ENCODE results near the gene NUTF2.
"Not testable (repeated sequence)": the region's sequence is repeated elsewhere in the genome, so short reads cannot be mapped to it uniquely, and the experiment has no call there.

The NUTF2 gene

DNA sequence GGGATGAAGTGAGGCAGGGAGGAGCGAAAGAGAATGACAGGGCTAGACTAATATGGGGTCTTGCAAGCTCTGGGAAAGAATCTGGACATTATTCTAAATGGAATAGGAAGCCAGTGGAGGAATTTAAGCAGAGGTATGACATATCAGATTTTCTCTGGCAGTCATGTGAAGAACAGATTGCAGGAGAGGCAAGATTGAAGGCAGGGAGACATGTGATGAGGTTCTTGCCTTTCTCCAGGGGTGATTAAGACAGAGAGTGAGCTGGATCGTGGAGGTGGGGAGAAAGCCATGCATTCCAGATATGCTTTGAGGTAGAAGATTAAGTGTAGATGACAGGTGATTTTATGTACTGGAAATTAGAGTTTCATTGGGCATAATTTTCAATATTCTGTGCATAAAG is 8.9 kb upstream of the NUTF2 start:
- no peak for DNase-seq

GRCh38 chr16:67841198-67841815 is 5.4 kb upstream of the NUTF2 start:
- no peak for DNase-seq

DNA sequence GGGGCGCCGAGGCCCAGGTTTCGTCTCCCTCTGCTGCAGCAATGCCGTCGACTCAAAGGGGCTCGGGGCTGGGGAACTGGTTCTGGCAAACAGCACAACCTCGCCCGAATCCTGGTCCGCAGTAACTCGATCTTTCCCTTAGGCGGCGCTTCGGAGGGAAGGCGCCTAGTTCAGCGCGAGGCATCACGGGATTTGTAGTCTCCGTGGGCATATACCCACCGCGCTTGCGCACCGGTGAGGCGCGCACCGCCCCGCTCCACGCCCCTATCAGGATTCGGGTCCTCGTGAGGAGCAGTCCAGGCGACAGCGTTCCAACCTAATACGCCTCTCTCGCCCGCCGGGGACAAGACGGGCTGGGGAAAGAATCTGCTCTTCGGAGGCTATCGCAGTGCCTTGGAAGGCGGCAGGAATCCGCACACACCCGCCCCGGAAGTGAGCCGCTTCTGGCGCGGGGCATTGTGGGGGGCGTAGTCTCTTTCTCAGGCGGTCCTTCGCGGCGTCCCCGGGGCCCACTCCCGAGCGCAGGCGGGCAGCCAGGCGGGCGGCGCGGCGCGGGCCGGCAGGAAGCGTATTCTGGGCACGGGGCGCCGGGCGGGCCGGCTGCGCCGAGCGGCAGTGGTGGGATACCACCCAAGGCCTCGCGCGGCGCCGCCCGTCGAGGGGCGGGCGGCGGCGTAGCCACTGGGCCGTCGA is 4.8 kb upstream of the NUTF2 start, which contains the start of gene THAP11:
Gene THAP11 (plus strand): TSS at position 505 of the 693 bp plus-strand sequence. CDS start 235 bp downstream, outside the sequence.
- peak; percentile 93 for DNase-seq

GRCh38 chr16:67842509-67843342 is 4.0 kb upstream of the NUTF2 start:
- DNase-seq: peak; percentile 55

DNA sequence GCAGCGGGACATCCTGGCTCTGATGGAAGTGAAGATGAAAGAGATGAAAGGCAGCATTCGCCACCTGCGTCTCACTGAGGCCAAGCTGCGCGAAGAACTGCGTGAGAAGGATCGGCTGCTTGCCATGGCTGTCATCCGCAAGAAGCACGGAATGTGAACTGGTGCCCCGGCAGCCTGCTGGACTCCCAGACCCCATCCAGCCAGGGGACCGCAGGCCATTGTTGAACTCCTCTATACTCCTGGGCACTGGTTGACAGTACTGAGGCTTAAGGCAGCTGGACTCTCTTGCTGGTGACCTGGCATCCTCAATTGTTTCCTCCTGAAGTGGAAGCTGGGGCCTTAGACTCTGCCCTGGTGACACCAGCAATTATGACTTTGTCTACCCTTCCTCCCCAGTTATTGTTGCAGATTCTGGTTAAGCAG is 3.4 kb upstream of the NUTF2 start:
- peak; percentile 24 for DNase-seq

DNA sequence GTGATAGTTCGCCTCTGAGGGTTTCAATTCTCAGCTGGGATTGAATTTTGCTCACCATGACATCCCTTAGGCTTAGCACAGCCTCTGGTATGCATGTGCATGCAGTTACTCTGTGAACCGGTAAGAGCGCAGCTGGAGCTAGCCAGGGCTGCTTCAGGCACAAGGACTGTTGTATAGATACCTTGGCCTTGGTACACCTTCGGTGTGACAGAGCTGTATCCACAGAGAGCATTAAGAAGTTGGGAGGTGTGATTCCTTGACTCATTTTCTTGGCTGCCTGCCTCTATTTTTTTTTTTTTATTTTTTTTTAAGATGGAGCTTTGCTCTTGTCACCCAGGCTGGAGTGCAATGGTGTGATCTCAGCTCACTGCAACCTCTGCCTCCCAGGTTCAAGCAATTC is 2.2 kb upstream of the NUTF2 start:
- peak; percentile 41 for DNase-seq

GRCh38 chr16:67845291-67846062 is 1.3 kb upstream of the NUTF2 start:
- no peak for DNase-seq

- DNase-seq: no peak
Measured at GRCh38 chr16:67846063-67846319, 742 bp upstream of the NUTF2 start.

DNA sequence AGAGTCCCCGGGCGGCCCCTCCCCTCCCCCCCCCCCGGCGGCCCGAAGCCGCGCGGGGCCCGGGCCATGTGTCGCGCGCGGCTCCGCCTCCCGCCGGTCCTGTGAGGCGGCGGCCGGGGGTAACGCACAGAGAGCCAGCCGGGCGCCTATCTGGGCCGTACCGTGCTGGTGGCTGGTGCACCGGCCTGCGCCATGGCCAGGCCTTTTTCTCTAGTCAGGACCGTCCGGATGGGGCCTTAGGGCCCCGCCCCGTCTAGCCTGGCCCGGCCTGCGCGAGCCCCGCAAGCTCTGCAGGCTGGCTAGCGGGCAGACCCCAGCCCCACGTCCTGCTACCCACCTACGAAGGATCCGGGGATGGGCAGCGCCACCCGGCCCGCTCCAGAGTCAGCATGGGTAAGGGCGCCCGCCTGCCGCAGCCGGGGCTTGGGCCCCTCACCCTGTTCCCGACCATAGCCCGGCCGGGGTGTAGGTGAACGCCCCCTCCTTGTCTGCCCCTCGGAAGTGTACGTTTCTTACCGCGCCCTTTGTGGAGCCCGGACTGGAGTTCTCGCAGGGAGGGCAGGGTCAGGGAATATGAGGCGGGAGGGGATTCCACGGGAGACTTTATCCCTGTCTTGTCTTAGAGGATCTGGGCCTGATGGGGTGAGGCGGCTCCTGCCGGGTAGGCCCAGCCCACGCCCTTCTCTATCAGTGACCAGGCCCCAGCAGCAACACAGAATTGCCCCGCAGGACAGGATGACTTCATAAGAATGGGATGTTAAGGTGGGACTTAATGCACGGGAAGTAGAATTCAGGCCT is 530 bp downstream of the NUTF2 start, which contains the start of gene CENPT:
Gene CENPT (minus strand): TSS at position 630 of the 798 bp plus-strand sequence. CDS start 13,834 bp downstream, outside the sequence.
- peak; percentile 72 for DNase-seq

DNA sequence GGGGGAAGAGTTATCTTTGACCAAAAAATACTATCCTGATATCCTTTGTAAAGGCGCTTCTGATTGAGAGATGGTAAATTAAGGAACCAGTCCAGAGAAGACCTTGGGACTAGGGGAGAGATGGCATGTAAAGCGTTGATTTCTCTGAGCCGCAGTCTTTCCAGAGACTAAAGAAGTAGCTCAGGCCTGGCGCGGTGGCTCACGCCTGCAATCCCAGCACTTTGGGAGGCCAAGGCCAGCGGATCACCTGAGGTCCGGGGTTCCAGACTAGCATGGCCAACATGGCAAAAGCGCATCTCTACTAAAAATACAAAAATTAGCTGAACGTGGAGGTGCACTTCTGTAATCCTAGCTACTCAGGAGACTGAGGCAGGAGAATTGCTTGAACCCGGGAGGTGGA is 1.4 kb downstream of the NUTF2 start:
- no peak for DNase-seq

- no peak for DNase-seq
Measured at GRCh38 chr16:67853670-67854069, 6.9 kb downstream of the NUTF2 start.

DNA sequence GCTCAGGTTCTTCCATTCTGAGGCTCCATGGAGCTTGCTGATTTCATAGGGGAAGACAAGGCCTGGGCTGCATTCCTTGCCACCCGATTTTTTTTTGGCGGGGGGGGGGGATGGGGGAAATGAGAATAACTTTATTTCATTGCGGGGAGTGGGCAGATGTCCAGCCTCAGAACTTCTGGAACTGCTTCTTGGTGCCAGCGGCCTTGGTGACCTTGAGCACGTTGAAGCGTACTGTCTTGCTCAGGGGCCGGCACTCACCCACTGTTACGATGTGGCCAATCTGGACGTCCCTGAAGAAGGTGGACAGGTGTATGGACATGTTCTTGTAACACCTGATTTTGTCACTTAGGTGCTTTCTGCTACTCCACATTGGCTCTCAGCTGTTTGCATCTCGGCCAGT is 9.1 kb downstream of the NUTF2 start:
- no peak for DNase-seq

DNA sequence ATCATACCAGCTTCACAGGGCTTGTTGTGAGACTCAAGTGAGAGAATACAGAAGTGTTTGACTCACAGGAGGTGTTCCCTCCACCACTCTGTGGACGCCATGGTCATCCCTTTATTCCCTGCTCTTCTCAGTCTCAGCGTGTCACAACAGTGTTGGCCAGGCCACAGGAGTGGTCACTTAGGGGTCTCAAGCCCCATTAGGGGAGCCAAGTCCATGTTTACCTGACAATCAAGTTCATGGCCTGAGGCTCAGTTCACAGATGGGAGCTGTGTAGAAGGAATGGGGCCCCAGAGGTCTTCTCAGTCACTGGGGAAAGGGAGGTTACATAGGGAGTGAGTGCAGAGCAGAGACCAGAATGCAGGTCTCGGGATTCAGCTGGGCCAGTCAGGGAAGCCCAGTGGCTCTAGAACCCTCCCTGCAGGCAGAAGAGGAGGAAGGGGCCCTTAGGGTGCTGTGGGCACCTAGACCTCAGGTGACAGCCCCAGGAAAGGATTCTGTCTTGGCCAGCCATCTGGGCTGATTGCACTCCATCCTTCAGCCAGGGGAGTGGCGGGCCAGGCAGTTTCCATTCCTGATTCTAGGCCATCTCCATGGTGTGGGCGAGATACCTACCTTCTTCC is 10.3 kb downstream of the NUTF2 start:
- no peak for DNase-seq

DNA sequence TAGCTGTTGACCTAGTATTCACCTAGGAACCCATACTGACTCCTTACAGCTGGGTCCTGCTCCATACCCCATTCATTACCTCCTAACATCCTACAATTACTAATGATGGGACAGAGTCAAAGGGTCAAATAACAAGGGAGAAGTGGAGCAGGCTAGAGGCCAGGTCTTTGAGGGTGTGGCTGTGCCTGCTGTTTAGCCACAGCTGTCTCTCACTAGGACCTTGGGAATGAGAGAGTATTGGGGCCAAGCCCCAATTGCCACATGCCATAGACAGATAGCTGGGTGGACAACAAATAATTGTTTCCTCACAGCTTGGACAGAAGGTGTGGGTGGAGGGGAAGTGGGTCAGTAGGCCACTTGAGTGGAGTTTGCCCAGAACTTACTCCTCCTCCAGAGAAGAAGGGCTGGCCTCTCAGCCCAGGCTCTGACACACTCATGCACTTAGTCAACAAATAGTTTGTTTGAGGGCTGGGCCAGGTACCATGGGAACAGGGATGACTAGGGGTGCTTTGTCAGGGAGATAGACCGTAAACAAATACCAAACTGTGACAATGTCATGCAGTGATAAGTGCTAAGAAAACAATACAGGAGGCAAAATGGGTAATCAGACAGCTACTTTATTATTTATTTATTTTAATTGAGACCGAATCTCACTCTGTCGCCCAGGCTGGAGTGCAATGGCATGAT is 11.0 kb downstream of the NUTF2 start:
- peak; percentile 88 for DNase-seq

DNA sequence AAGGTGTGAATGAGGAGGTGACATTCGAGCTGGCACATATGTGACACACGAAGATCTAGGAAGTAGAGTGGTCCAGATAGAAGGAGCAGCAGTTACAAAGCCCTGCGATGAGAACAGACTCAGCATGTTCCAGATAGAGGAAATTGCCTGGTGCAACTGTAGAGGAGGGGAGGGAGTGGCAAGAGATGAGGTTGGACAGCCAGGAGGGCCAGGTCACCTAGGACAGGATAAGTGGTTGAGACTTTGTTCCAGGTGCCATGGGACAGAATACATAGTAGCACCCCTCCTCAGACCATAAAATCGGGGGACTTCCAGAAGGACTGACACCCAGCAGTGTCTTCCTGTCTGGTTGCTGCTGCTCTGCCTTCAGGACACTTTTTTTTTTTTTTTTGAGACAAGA is 11.8 kb downstream of the NUTF2 start:
- DNase-seq: no peak

DNA sequence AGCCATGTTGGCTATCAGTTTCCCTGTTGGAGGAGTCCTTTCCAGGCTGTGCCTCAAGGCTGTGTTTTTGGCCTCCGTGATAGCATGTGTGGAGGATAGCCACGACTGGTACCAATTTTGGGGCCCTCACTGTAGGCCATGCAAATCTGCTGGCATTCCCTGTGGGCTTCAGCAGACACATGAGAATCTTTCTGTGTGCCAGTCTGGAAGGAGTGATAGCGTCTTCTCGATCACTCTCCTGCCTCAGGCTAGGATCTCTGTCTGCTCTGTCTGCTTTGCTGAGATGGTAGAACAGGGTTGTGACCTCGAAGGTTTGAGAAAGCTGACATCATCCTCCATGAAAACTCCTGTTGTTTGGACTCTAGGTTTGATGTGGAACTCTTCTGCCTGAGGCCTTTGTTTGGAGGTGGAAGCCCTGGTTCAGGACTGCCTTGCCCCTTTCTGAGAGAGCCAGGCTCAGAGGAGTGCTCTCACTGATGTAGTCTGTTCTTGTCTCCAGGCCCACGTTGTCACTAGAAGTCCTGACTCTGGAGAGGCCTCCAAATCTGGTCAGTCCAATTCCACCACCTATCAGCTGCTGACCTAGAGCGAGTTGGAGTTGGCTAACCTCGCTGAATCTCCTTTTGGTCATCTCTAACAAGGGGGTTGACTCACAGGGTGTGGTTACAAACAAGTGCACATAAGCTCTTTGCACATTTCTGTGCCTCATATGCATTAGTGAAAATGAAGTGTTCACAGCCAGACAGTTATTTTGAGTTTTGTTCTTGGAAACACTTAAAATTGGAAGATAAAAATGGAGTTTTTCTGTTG is 14.1 kb downstream of the NUTF2 start:
- no peak for DNase-seq

- DNase-seq: no peak
Measured at GRCh38 chr16:67861877-67862276, 15.1 kb downstream of the NUTF2 start.

GRCh38 chr16:67862623-67863583 is 16.2 kb downstream of the NUTF2 start:
- peak; percentile 91 for DNase-seq

DNA sequence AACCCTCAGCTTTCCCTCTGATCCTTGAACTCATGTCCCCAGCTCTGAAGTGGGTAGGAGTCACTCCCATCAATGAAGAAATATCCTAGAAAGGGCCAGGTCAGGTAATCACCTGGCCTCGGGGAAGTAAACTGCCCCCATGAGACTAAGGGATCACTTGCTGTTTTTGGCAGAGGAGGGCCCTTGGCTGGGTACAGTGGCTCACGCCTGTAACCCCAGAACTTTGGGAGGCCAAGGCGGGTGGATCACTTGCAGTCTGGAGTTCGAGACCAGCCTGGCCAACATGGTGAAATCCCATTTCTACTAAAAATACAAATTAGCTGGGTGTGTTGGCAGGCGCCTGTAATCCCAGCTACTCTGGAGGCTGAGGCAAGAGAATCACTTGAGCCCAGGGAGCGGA is 17.3 kb downstream of the NUTF2 start:
- not testable (repeated sequence) for DNase-seq
